Mucosa of stomach (tissue), 1 donor: ENCODE data around the gene KPNA3.

Experiments used
- H3K27me3 ChIP-seq: one replicate; pipeline ENCODE4 v1.7.0; 2013; ENCODE audit warnings: mild to moderate bottlenecking, low read length; ENCODE audit not compliant: control insufficient read depth, insufficient read depth
- H3K36me3 ChIP-seq: one replicate; pipeline ENCODE4 v1.7.0; 2013; ENCODE audit warnings: low read length; ENCODE audit not compliant: control insufficient read depth, insufficient read depth
- H3K4me1 ChIP-seq: one replicate; pipeline ENCODE4 v1.7.0; 2013; ENCODE audit warnings: mild to moderate bottlenecking, low read length; ENCODE audit not compliant: control insufficient read depth, insufficient read depth
- H3K4me3 ChIP-seq: one replicate; pipeline ENCODE4 v1.7.0; 2013; ENCODE audit warnings: low read length
- H3K9ac ChIP-seq: one replicate; pipeline ENCODE4 v1.7.0; 2013; ENCODE audit warnings: mild to moderate bottlenecking, low read length, moderate library complexity
- H3K9me3 ChIP-seq: one replicate; pipeline ENCODE4 v1.7.0; 2013; ENCODE audit warnings: mild to moderate bottlenecking, low read length, moderate library complexity; ENCODE audit not compliant: control insufficient read depth
- donor health status: Pancreatic carcinoma.

KPNA3 gene

DNA sequence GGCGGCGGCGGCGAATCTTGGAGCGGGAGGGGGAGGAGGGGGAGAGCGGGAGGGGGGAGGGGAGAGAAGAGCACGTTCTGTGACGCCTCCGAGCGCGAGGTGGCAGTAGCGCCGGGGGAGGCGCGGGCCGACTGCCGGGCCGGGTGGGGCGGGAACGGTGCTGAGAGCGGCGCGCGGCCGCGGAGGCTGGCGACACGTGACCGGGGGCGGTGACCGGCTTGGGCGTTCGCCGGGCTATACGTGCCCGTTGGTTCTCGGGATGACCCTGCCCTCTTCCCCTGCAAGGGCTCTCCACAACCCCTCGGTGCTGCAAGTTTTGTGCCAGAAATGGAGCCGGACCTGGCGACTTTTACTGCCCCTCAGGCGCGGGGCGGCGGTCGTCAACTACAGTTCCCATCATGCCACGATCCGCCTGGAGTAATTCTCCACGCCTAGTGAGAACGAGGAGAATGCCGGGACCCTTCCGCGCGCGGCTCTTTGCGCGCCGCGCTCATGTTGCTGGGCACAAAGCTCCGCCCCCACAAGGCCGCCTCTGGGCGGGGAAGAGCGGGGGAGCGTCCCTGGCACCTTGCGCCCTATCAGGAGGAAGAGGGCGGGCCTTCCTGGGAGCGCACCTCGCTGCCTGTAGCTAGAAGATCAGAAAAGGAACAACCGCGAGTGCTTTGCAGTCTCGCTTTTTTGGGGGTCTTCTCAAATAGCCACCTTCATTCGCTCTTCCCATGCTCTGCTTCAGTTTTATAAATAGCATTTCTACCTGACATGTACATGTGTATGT lies at the start of gene KPNA3:
Gene KPNA3 (minus strand): TSS at position 133 of the 775 bp plus-strand sequence. CDS start 176 bp downstream, outside the sequence.
- no peaks in the 10 kb centered on the region for H3K9me3 ChIP-seq
- no peaks in the 10 kb centered on the region for H3K36me3 ChIP-seq
- peak within 1 kb of the TSS; percentile 69 for H3K9ac ChIP-seq

DNA sequence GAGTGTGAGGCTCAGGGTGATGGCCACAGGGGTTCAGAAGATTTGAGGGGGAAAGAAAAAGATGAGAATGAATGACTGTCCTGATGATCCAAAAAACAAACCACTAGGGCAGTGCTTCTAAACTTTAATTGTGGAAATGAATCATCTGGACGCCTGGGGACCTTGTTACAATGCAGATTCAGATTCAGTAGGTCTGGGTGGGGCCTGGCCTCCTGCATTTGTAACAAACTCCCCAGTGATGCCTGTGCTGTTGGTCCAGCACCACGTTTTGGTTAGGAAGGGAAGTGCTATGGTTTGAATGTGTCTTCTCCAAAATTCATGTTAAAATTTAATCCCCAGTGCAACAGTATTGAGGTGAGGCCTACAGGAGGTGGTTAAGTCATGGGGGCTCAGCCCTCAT lies 49.5 kb upstream of the KPNA3 start:
- H3K27me3 ChIP-seq: no peaks in the 10 kb centered on the region
- no peaks in the 10 kb centered on the region for H3K9me3 ChIP-seq
- no peaks in the 10 kb centered on the region for H3K4me1 ChIP-seq
- H3K36me3 ChIP-seq: no peaks in the 10 kb centered on the region
- H3K9ac ChIP-seq: no peak overlapping the region
- no peak overlapping the region for H3K4me3 ChIP-seq

More for the DNA sequence above, at the start of gene KPNA3:
- H3K27me3 ChIP-seq: no peaks in the 10 kb centered on the region
- H3K4me1 ChIP-seq: peaks cover 10% of the 10 kb centered on the region
- peak within 1 kb of the TSS; percentile 86 for H3K4me3 ChIP-seq

GRCh38 chr13:49840675-49841074 lies 48.2 kb upstream of the KPNA3 start:
- H3K36me3 ChIP-seq: no peaks in the 10 kb centered on the region
- no peak overlapping the region for H3K9ac ChIP-seq
- no peaks in the 10 kb centered on the region for H3K9me3 ChIP-seq
- no peaks in the 10 kb centered on the region for H3K27me3 ChIP-seq
- H3K4me3 ChIP-seq: no peak overlapping the region
- H3K4me1 ChIP-seq: no peaks in the 10 kb centered on the region

DNA sequence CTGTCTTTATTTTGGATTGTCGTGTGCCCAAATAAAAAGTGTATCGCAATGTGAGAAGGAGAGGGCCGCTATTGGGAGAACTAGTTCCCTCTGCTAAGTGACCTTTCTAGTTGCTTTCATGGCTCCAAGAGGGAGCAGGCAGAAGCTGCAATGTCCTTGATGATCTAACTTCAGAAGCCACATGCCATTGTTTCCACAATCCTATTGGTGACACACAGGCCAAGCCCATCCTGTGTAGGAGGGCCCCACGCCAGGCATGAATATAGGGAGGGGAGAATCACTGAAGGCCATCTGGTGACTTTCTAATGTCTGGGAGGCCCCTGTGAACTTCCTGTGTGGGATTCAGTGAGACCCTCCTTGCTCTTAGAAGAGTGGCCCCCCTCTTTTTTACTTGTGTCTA lies 47.8 kb upstream of the KPNA3 start:
- Histone ChIP-seq H3K36me3 (no peaks in the 10 kb centered on the region), H3K9ac (no peak overlapping the region), H3K9me3 (no peaks in the 10 kb centered on the region), H3K4me3 (no peak overlapping the region), H3K27me3 (no peaks in the 10 kb centered on the region), H3K4me1 (no peaks in the 10 kb centered on the region)

GRCh38 chr13:49838989-49839388 lies 46.5 kb upstream of the KPNA3 start:
- Histone ChIP-seq H3K9ac (no peak overlapping the region), H3K36me3 (no peaks in the 10 kb centered on the region), H3K4me3 (no peak overlapping the region)

GRCh38 chr13:49836516-49836915 lies 44.0 kb upstream of the KPNA3 start:
- Histone ChIP-seq H3K4me1 (no peaks in the 10 kb centered on the region), H3K36me3 (no peaks in the 10 kb centered on the region), H3K9ac (no peak overlapping the region), H3K27me3 (no peaks in the 10 kb centered on the region), H3K4me3 (no peak overlapping the region), H3K9me3 (no peaks in the 10 kb centered on the region)

More at GRCh38 chr13:49838989-49839388, 46.5 kb upstream of the KPNA3 start:
- Histone ChIP-seq H3K27me3 (no peaks in the 10 kb centered on the region), H3K9me3 (no peaks in the 10 kb centered on the region), H3K4me1 (no peaks in the 10 kb centered on the region)

- no peaks in the 10 kb centered on the region for H3K4me1 ChIP-seq
- no peak overlapping the region for H3K4me3 ChIP-seq
- no peaks in the 10 kb centered on the region for H3K27me3 ChIP-seq
- H3K9me3 ChIP-seq: no peaks in the 10 kb centered on the region
- no peaks in the 10 kb centered on the region for H3K36me3 ChIP-seq
- H3K9ac ChIP-seq: no peak overlapping the region
Measured at GRCh38 chr13:49833402-49833801, 40.9 kb upstream of the KPNA3 start.

- Histone ChIP-seq H3K9ac (no peak overlapping the region), H3K4me1 (no peaks in the 10 kb centered on the region), H3K9me3 (no peaks in the 10 kb centered on the region), H3K27me3 (no peaks in the 10 kb centered on the region), H3K4me3 (no peak overlapping the region), H3K36me3 (no peaks in the 10 kb centered on the region)
Measured at GRCh38 chr13:49831455-49831854, 39.0 kb upstream of the KPNA3 start.

GRCh38 chr13:49830721-49831120 lies 38.2 kb upstream of the KPNA3 start:
- no peak overlapping the region for H3K4me3 ChIP-seq
- H3K36me3 ChIP-seq: no peaks in the 10 kb centered on the region
- no peaks in the 10 kb centered on the region for H3K9me3 ChIP-seq
- no peak overlapping the region for H3K9ac ChIP-seq
- H3K27me3 ChIP-seq: no peaks in the 10 kb centered on the region
- H3K4me1 ChIP-seq: no peaks in the 10 kb centered on the region

DNA sequence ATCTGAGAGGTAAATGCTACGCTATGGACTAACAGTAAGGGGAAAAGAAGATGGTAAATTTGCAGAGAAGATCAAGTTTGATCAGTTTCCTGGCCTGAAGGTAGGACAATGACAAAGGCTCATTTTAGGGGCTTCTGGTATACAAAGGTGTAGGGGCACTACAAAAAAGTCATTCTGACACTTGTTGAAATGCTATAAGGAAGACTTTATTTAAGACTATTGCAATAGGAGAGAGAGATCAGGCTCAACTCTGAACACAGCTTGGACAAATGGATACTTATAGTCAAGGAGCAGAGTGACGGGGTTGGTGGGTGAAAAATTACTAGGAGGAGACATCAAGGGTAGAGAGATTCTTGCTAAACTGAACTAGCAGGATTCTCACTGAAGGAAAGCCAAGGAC lies 37.2 kb upstream of the KPNA3 start:
- H3K36me3 ChIP-seq: no peaks in the 10 kb centered on the region
- no peaks in the 10 kb centered on the region for H3K4me1 ChIP-seq
- H3K4me3 ChIP-seq: no peak overlapping the region

GRCh38 chr13:49828453-49828852 lies 36.0 kb upstream of the KPNA3 start:
- Histone ChIP-seq H3K4me1 (no peaks in the 10 kb centered on the region), H3K9me3 (no peaks in the 10 kb centered on the region), H3K4me3 (no peak overlapping the region), H3K36me3 (no peaks in the 10 kb centered on the region), H3K27me3 (no peaks in the 10 kb centered on the region), H3K9ac (no peak overlapping the region)

More for the DNA sequence above, 37.2 kb upstream of the KPNA3 start:
- no peaks in the 10 kb centered on the region for H3K27me3 ChIP-seq
- H3K9me3 ChIP-seq: no peaks in the 10 kb centered on the region
- H3K9ac ChIP-seq: no peak overlapping the region

DNA sequence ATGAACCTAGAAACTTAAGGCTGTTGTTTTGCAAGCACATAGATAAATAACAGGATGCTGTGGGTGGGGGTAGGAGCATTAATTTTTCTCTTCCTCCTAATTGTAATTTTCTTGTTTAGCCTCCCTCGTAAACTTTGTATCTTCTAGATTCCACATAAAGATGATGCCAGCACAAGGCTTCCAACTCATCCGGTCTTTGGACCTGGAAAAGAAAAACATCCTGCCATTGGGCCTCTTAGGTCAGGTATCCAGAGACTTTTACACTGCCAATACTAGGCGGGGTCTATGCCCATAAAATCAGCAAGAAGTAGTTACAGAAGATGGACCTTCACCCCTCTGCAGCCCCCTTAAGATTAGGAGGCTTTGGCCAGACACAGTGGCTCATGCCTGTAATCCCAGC lies 35.4 kb upstream of the KPNA3 start:
- Histone ChIP-seq H3K4me1 (no peaks in the 10 kb centered on the region), H3K36me3 (no peaks in the 10 kb centered on the region), H3K27me3 (no peaks in the 10 kb centered on the region), H3K9me3 (no peaks in the 10 kb centered on the region), H3K4me3 (no peak overlapping the region), H3K9ac (no peak overlapping the region)
